Measurements from ENCODE around the gene P2RY1.

Gene P2RY1, protein sequence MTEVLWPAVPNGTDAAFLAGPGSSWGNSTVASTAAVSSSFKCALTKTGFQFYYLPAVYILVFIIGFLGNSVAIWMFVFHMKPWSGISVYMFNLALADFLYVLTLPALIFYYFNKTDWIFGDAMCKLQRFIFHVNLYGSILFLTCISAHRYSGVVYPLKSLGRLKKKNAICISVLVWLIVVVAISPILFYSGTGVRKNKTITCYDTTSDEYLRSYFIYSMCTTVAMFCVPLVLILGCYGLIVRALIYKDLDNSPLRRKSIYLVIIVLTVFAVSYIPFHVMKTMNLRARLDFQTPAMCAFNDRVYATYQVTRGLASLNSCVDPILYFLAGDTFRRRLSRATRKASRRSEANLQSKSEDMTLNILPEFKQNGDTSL

DNA sequence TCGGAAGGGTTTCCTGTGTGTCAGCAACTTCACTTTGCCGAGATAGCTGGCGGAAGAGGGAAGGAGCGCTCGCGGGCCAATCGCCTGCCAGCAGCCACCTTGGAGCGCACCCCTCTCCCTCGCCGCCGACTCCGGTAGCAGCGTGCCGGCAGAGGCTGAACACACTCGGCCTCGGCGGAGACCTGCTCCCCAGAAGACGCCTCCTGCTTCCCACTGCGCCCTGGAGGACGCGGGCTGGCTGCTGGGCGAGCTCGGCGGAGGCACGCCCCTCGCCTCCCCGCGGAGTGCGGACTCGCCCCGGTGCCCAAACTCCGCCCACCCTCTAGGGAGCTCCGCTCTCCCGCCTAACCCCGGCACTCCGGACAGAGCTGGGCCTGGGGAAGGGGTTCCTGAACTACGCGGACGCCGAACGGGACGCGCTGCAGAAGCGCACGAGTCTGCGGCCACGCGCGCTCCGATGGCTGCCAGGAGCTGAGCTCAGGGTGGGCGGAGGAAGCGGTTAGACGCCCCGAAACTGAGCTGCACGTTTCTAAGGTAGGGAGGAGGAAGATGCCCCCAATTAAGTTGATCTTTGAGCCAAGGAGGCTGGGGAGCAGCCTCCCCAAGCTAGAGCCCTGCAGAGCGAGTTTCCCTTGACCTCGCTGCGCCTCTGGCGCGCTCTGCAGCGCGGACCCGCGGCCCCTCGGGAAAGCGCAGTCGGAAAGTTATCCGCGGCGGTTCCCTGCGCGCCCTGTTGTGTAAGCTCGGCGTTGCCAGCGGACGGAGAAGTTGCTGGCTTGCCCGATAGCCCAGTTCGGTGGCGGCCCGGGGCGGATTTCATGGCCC, at the start of gene P2RY1:
Gene P2RY1, plus strand, starts transcription at position 356 of the 825 bp plus-strand sequence. CDS start 652 bp downstream, outside the sequence.
- DNase-seq: peak; percentile 73

DNA sequence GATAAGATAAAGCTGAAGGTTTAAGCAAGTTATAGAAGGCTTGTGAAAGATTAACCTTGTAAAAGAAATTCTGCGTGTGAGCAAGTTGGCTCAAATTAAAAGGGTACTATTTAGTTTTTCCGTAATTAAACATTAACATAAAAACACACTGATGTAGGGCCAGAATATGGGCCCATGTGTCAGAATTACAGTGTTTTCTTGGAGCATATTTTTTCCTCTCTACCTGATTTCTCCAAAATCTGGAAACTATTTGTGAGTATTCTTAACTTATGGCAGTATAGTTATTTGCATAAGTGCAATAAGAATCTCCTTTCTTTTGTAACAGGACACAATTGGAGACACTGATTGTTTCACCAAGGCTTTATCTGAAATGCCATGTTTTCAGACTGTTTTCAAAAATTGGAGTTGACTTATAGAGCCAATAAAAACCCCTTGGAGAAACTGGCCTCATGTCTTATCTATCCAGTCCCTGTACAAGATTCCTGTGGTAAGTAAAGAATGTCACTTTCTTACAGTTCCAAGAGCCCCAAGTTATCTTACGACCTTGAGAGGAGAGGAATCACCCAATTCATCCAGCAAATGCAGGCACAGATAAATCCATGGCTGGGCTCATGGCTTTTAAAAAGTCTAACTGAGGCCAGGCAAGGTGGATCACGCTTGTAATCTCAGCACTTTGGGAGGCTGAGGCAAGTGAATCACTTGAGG, 47.8 kb upstream of the P2RY1 start:
- no peak for DNase-seq

DNA sequence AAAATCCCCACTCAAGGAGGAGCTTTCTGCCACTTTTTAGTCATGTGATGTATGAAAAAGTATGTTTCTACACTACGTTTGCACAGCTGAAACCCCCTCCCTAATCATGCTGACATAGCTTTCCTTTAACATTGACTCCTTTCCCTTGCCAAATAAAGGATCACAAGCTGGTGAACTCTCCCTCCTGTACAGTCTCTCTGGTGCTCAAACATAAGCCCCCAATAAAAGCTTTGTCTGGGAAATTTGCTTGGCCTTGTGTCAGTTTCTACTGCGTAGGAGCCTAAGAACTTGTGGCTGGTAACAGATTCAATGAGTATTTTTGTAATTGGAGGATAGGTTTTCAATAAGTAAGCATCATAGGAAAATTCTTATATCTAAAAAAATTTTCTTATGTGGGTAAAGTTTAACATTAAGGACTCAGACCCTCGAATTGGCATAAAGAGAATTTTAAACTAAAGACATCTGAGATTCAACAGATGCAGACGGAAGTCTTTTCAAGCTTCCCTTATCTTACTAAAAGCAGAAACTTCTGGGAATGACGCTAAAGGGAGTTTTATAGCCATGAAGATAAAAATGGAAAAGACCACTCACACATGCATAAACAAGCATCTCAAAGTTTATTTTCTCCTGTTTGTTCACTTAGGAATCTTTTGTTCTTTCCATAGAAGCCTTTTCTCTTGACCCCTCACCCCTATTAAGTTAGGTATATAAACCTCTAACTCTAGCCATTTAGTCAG, 44.1 kb upstream of the P2RY1 start:
- no peak for DNase-seq

DNA sequence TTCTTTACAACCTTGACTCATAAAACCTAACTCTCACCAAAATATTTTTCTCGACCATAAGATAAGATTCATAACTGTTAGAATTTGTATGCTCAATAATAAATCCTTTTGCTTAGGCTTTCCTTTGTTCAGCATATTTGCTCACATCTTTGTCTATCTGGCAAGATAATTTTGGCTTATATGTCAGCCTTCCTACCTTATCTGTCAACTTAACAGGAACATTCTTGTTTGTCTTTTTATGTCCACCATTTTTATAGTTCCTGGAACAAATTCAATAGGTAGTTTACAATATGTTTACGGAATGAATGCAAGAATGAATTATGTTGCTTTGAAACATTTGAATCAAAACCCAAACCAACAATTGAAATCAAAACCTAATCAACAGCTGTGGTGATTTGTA, 41.0 kb upstream of the P2RY1 start:
- no peak for DNase-seq

DNA sequence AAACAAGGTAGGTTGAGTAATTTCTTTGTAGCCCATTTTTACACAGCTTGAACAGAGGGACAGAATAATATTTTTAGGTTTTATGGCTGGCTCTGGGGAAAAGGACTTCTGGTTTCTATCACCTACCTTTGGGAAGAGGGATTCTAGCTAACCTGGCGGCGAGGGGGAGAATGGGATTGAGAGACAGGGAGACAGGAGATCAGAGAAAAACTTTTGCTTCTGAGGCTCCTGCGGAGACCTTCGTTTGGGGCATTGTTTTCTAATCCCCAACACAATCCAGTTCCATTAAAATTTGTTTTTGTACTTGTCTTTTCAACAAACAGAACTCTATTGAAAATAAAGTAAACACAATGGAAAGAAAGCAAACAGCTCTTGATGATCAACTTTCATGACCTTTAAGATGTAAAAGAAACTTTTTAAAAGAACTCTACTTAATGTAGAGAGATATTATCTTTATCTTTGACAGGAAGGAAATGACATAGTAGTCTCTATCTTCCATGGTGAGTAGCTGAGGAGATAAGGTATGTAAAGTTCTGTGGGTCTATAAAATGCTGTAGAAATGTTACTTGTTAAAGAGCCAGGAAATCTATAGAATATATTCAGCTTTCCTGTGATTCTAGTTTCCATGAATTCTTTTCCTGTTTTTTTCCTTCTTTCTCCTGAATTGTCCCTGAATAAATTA, 37.0 kb upstream of the P2RY1 start:
- no peak for DNase-seq

DNA sequence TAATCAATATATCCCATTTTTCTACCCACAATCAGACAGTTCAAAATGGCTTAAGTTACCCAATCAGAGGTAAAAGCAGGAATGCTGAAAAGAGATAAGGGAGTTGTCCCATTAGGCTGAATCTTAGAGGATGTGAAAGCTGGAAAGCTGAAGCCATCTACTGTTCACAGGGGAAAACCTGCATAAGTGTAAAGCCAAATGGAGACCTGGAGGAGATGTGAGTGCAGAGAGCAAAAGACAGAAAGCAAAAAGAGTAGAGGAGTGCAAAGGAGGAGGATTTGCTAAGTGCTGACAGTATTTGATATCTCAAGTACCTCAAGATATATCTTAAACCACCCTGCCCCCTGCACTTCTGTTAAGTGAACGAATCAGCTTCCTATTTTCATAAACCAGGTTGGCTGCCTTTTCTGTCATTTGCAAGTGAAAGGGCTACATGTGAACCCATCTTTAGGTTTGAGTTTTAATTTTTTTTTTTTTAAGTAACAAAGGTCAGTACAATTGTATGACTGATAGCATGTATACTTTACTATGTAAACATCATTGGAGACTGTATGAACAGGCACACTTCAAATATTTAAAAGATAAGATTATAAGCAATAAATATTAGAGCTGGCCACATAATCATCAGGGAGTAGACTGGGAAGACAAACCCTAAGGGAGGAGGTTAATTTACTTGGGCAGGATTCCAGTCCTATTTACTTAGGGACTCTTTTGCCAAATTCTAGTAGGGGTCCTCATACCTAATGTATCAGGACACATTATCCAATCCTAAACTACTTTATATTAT, 22.8 kb upstream of the P2RY1 start:
- no peak for DNase-seq

DNA sequence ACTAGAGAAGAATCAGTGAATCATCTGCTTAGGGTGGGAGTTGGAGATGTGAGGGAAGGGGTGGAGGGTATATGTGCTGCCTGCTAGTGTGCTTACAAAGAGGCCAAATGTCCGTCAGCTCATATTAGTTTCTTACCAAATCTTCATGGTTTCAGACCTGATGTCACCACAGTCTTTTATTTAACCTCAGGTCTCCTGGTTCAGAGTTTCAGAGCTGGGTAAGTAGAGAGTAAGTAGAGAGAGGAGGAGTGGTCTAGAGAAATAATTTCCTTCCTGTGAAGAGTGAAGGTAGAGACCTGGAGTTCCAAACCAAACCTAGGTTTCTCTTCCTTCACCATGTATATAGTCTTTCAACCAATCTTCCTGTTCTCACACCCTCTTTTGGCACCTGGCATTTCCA, 17.5 kb upstream of the P2RY1 start:
- no peak for DNase-seq

DNA sequence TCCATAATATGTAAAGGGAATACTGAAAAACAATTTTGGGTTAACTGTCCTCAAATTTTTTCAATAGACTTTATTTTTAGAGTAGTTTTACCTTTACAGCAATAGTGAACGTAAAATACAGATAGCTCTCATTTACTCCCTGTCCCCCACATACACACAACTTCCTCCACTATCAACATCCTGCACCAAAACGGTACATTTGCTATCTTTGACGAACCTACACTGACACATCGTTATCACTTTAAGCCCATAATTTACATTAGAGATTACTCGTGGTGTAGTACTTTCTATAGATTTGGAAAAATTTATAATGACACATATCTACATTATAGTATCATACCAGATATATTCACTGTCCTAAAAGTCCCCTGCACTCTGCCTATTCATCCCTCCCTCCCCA, 16.9 kb upstream of the P2RY1 start:
- no peak for DNase-seq

DNA sequence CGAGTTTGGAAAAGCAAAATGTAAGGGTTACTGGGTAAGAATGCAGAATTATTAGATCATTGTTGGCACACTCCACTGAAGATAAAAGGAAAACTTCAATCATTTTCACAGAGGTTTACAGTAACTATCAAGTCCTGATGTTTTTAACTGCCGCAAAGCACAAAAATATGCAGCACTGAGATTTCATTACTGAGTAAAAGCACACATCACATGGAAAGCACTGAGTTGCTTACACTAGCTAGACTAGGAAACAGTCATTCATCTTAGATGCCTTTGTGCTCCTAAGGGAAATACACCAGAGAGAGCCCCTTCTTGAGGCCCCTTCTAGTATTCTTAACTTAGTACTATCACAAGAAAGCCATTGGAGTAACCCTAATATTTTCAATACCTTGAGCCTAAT, 11.8 kb upstream of the P2RY1 start:
- DNase-seq: no peak

DNA sequence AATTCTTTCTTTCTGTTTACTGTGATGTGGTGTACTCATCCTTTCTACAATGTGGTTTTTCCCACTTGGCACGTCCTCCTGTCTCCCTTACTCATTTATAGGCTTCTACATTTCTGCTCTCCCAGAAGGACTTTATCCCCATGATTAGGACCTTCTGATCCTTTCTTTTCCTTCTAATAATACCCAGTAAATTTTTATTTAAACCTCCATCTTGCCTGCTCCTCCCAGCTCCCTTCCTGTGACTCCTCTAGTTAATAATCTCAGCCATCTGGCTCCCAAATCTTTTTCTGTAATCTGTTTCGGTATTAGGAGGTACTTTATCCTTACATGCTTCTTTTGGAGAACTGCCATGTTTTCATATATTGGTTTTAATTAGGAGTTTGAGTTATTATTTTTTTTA, 11.2 kb upstream of the P2RY1 start:
- no peak for DNase-seq

DNA sequence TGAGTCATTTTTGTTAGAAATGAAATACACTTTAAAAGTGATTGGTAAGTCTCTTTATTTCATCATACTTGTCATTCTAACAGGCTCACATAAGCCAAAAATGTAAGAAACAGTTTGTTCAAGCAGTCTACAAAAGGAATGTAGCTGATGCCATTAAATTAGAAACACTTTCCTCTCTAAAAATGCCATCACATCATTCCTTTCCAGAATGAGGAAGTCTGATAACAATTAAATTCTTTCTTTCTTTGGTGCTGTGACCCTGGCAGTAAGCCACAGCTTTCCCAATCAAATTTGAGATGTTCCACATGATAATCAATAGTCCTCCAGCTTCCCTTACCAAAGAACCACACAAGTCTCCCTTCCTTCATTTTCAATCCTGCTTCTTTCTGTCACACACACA, 9.4 kb upstream of the P2RY1 start:
- DNase-seq: no peak

DNA sequence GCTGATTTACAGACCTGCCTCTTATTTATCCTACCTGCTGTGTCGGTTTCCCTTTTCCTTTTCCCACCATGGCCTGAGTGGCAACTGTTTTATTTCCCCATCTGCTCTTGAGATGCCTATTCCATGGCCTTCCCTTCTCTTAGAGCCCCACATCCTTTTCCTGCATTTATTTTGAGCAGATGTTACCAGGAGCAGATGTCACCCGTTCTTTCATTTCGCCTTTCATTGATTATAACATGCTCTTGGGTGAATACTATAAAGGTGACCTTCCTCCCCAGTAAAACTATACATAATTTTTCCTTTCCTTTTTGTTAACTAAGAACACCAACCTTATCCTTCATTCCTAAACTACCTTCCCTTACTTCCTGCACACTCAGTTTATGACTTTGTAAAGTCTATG, 8.5 kb upstream of the P2RY1 start:
- DNase-seq: no peak

DNA sequence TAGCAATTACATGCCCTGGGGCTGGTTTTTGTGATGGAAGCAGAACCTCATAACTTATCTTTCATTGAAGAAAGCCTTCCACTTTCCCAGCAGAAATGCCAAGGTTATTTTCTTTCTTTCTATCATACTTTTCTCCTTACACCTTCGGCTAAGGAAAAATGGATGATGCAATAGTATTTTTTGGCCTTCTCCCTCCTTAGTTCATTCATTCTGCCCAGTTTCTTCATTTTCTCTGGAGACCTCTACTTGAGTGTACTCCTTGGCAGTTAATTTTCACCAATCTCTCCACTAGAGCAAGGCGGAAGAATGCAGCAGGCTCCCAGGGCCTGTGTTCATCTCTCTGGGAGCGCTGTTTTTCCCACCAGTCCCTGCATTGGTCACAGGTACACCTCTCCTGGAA, 7.6 kb upstream of the P2RY1 start:
- DNase-seq: no peak

DNA sequence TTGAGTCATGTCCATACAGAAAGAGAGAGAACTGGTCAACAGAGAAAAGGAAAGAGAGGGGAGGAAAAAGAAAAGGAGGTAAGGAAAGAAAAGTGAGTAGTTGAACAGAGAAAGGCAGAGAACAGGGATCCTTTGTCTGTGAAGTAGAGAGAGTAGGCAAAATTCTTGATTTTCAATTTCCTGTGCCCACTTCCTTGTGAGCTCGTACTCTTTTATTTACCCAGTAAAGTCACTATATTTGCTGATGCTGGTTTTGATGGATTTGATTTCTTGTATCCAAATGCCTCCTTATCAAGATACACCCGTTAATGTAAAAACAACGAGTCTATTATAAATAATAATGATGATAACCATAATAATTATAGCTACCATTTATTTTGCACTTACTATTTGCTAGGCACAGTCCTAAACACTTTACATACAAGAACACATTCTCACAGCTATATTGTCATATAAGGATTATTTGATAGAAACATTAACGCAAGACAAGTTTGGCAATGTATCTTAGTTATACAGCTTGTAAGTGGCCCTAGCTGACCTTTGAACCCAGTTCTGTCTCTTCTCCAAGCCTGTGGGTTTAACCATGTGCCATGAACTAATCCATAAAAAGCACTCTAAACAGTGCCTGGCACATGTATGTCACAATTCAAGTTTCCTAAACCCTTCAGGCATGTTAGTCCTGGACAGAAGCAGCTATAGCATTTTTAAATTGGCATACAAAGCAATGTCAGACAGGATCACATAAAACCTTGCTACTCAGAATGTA, 6.7 kb upstream of the P2RY1 start:
- DNase-seq: no peak

DNA sequence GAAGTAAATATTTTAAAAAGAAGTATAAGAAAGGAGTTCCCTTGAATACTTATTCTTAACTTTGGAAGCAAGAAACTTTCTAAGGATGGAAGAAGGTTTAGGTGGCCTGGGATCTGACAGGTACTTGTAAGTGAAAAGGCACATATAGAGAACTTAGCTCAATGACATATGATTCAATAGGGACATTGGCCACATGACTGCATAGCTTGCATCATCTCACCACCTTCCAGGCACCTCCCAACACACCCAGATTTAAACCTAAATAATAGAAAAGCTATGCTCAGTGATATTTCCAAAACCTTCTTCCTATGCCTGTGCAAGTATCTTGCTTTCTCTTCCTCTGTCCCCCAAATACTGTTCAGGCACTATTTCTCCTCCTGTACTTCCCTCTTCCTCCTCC, 4.7 kb upstream of the P2RY1 start:
- no peak for DNase-seq

DNA sequence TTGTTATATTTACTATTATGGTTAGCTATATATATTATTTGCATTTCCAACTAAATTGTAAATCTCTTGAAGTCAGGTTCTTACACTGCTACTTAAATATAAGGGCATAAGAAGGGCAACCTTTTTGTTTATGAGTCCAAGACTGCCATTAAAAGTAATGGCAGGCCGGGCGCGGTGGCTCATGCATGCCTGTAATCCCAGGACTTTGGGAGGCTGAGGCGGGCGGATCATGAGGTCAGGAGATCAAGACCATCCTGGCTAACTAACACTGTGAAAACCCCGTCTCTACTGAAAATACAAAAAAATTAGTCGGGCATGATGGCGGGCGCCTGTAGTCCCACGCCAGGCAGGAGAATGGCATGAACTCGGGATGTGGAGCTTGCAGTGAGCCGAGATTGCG, 2.9 kb upstream of the P2RY1 start:
- DNase-seq: no peak

DNA sequence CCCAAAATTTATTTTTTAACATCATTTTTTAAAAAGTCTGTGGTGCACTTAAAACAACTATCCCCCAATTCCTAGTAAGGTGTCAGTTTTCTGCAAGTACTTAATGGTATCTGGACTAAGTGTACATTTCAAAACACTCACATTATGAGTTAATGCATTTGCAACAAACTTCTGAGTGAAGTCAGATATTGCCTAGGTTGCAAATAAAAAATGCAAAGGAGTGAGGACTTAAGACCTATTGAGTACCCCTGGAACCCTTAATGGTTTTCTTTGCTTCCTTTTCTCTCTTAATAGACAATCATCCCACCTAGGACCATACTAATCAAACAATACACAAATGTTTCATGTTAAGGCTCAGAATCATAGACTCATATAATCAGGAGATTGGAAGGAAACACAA, 1.8 kb upstream of the P2RY1 start:
- DNase-seq: no peak

DNA sequence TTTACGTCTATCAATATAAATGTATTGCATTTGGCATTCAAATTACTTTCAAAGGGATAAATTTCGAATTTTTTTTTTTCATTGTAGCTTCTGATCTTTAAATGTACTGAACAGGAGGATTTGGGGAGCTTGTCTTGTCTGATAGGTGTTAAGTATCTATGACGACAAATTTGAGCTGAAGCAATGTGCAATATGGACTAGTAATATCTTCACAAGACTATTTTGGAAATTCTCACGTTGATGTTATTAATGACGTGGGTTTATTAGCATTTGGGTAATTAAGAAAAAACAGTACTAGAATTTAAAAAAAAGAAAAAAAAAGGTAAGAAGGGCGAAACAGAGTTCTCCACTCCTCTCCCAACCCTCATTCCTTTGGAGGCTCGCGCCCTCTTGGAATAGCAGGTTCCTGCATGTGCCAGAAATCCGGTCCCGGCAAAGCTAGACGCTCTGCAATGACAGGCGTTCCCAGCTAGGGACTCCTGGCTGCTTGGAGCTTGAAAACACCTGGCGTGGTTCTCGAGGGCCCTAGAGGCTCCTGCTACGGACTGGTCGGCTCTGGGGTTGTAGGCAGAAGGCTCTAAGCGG, 648 bp upstream of the P2RY1 start:
- DNase-seq: no peak

DNA sequence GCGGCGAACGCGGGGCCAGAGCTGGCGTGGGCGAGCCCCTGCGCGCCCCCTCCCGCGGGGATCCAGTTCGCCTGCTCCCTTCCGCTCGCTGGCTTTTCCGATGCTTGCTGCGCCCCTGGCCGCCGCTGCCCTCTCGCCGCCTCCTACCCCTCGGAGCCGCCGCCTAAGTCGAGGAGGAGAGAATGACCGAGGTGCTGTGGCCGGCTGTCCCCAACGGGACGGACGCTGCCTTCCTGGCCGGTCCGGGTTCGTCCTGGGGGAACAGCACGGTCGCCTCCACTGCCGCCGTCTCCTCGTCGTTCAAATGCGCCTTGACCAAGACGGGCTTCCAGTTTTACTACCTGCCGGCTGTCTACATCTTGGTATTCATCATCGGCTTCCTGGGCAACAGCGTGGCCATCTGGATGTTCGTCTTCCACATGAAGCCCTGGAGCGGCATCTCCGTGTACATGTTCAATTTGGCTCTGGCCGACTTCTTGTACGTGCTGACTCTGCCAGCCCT, 721 bp downstream of the P2RY1 start:
- DNase-seq: peak; percentile 49

DNA sequence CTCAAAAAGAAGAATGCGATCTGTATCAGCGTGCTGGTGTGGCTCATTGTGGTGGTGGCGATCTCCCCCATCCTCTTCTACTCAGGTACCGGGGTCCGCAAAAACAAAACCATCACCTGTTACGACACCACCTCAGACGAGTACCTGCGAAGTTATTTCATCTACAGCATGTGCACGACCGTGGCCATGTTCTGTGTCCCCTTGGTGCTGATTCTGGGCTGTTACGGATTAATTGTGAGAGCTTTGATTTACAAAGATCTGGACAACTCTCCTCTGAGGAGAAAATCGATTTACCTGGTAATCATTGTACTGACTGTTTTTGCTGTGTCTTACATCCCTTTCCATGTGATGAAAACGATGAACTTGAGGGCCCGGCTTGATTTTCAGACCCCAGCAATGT, 1.3 kb downstream of the P2RY1 start:
- DNase-seq: no peak
